Measurements from ENCODE around the gene BANF1.

The BANF1 gene

DNA sequence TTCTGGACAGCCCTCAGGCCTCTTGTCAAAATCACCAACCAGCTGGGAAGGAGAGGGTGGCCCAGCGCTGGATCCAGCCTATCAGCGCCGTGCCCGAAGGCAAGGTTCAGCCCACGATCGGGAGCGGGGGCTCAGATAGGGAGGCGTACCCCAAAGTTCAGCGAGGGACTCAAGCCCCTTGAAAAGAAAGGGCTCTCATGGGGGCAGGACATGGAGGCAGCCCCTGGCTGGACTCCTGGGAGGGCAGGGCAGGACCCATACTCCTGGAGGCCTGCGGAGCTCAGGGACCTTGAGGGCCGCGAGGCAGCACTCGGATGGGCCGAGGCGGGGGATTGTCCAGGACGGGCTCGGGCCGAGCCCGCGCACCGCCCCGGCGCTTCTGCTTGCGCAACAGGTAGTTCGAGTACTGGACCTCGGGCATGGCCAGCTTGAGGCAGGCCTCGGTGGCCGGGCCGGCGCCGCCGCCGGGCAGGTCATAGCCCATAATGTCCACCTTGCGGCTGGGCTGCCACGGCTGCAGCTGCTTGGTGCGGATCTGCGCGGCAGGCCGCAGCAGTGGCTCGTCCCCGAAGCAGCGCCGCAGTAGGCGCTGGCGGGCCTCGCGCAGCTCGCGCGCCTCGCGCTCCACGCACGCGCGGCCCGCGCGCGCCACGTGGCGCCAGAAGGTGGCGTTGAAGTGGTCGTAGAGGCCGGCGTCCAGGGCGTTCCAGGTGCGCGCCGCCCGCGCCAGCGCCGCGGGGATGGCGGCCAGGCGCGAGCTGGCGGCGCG lies 40.1 kb downstream of the BANF1 start:
- no peak for DNase-seq

DNA sequence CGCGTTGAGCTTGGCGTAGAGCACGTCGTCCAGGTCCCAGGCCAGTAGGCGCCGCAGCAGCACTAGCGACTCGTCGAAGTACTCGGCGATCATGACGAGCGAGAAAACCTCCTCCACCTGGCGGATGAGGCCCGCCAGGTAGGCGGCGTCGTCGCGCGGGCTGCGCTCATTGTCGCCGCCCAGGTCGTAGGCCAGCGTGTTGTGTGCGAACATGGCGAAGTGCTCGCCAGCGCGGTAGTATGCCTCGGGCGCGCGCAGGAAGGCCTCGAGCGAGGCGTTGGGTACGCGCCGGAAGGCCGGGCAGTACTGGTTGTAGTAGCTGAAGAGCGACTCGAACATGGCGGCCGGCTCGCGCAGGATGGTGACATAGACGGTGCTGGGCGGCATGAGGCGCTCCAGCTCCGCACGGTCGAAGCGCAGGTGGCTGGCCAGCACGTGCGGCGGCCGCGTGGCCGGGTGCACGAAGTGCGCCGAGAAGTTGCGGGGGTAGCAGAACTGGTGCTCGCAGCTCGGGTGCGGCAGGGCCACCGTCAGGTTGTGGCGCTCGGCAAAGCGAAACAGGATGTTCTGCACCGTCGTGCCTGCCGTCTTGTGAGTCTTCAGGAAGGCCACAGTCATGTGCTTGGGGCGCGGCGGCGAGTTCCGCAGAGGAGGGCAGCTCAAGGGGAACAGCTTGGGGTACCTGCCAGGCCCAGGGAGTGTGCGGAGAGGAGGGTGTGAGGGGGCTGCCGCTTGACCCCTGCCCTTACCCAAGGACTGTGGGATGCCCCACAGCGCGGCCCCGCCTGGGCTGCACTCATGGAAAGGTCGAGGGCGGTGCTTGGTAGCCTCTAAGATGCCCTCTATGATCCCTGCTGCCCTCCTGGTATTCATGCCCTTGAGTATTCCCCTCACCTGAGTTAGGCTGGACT lies 40.9 kb downstream of the BANF1 start:
- no peak for DNase-seq

DNA sequence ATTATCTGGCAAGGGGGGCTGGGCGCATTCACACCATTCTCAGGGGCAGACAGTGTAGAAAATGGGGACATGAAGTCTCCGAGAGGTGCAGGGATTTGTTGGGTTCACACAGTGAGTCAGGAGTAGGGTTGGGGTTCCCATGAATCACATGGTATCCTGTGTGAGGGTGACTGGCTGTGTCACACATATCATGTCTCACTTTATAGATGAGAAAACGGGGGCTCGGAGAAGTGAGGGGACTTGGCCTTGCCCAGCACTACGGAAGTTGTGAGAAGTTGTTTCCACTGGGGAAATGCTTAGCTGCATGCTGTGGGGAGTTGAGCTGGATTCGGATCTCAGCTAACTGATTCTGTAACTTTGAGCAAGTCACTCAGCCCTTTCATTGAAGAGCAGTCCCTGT lies 42.5 kb downstream of the BANF1 start:
- no peak for DNase-seq

DNA sequence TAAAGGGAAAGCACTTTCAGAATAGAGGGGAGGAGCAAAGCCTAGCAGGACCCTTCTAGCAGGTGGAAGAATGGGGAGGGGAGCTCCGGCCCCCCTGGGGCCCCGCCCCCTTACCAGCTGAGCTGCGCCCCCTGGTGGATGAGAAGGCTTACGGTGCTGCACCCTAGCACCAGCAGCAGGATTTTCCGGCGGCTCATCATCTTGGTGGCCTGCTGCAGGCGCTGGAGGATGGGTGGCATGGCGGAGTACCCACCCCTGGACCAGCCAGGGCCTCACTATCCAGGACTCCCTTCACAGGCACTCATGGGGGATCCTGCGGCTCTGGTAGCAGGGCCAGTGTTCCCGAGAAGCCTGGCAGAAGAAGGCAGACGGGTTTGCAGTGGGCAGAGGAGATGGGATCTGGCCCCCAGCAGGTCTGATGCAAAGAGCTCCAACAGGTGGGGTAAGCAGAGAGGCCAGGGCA lies 42.9 kb downstream of the BANF1 start:
- peak; percentile 87 for DNase-seq

DNA sequence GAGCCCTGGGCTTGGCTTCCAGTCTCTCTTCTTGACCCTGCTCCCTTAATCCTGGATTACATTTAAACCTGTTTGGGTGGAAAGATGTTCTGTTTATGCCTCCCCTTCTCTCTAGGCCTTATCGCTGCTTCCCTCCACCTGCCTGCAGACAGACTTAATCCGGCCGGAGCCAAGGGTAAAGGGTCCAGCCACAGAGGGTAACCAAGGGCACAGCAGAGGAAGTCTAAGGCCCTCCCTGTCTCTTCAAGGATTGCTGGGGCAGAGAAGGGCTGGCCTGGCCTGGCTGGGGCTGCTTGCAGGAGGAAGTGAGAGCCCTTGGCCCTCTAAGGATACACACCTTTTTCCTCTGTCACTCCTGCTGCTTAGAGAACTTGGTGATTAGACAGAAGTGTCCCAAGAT lies 44.6 kb downstream of the BANF1 start:
- no peak for DNase-seq

DNA sequence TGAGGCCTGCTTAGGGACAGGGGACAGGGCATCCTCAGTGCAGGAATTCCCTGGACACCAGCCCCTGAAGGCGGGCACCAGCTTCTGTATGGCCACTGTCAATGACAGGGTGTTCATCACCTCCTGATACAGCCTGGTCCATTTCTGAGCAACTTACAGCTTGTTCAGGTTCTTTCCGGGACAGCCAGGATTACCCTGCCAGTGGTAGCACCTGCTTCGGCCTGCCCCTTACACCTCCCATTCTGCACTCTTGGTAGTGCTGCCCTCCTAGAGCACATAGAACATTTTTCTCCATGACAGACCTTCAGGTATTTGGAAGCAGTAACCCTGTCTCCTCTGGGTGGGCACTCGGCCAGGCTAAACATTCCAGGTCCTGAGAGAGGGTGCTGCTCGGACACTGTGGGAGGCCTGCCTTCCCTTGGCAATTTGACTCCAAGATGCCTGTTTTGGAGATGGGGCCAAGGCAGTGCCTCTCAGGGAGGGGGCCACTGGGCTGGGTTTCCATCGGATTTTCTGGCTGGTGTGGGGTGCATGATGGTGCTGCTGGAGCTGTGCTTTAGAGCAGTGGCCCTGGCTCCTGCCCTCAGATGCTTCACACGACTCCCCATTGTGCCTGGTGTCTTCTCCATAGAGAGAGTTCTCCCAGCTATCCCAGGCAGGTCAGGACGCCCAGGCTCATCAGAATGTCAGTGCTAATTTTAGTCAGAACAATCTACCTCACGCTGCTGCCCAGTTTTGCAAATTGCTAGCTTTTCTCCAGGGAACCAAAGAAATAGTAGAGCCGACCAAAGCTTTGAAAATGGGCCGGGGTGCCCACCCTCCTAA lies 45.5 kb downstream of the BANF1 start:
- DNase-seq, result no peak

DNA sequence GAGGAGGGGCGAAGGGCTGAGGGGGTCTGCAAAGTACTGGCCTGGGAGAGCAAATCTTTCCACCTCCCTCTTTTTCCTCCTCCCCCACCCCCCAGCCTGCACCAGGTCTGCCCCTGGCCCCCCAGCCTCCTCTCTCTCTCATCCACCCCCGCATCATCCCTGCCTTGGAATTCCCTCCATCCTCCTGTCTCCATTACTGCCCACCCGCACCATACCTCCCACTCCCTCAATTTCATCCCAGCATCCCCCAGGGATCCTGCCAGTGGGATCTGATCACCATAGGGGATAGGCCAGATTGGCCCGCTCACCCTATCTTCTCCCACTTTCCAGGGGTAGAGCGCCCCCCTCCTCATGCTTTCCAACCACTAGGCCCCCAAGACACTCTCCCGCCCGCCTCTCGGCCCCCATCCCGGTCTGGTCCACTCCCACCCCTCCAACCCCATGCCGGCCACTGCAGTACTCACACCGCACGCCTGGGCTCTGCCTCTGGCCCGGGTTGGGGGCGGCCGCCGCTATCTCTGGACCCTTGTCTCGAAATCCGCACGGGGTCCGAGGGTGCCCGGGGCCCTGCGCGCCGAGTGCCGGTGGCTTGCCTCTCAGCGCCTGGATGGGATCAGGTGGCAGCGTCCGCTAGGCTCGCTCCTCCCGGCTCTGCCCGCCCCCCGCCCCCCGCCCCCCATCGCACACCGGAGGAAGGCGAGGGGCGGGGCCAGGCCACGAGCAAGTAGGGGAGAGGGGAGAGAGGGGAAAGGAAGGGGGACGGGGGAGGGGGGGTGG lies 46.4 kb downstream of the BANF1 start, which contains the start of gene GAL3ST3:
GAL3ST3 (minus strand) TSS at position 615 of the 777 bp plus-strand sequence. CDS start 3,746 bp downstream, outside the sequence.
- no peak for DNase-seq

DNA sequence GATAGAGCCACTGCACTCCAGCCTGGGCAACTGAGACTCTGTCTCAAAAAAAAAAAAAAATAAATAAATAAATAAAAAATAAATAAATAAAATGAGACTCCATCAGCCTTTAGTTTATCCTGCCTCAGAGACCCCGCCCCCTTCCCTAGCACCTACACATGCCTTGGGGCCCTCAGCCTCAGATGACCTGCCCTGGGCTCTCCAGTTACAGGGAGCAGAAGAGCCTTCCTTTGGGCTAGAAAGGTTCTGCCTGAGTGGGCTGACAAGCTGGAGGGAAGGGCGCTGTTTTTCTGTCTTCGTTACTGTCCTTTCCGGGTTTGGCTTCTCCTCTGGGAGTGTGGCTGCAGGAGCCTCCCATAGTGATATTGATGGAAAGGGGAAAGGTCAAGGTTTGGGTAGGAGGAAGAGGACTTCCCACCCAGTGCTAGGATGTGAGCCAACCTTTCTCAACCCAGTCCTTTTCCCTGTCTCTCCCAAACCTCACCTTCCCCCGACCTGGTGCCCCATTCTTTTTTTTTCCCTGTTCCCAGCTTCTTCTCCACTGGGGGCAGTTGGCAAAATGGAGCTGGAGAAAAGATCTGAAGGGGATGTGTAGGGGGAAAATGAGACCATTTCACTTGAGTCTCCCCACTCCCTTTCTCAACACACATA lies 48.4 kb downstream of the BANF1 start:
- no peak for DNase-seq

DNA sequence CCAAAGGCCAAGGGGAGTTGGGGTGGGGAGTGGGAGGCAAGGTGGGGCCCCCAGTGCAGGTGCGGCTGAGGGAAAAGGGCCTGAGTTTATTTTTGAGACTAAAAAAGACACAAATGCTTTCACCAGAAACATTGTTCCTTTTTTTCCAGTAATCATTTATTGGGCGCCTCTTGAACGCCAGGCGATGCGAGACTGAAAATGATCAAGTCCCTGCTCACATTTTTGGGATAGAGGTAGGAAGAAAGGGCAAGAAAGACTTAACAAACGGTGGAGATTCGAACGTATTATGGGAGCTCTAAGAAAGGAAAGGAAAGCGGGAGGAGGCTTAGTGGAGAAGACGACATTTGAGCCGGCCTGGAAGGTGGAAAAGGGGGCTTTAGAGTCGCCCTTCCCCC lies 49.1 kb downstream of the BANF1 start:
- DNase-seq, result no peak

DNA sequence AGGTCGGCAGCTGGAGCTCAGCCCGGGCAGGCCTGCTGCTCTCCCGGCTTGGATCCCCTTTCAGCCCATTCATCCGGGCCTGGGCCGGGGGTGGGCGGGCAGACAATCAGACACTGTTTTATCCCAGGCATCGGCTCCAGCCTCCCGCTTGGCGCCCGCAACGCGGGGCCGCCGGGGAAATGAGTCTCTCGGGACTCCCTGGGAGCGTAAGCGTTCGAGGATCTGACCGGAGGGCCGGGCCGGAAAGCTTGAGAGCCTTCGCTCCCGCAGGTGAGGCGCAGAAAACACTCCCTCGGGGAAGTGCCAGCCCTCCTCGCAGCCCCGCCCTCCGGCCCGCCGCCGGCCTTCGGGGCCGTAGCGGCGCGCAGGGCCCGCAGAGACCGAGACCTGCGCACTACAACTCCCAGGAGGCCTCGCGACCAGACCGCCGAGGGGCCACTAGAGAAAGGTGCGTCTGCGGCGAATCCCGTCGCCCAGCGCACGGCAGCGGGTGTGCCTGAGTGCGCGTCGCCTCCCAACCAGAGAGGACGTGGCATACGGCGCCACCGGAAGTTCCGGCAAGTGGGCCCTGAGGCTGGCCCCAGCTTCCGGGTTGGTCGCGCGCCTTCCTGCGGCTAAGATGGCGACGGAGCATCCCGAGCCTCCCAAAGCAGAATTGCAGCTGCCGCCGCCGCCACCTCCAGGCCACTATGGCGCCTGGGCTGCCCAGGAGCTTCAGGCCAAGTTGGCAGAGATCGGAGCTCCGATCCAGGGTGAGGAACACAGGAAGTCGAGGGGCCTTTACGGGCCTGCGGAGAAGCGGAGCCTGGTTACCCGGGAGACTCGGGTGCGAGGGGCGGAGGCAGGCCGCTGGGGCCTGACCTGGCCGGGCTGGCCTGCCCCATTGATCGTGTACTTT lies 49.7 kb downstream of the BANF1 start, which contains the start of gene SF3B2:
SF3B2 (plus strand) TSS at position 599 of the 898 bp plus-strand sequence; CDS start at position 620, 21 bp downstream.
- DNase-seq, result peak; percentile 99

DNA sequence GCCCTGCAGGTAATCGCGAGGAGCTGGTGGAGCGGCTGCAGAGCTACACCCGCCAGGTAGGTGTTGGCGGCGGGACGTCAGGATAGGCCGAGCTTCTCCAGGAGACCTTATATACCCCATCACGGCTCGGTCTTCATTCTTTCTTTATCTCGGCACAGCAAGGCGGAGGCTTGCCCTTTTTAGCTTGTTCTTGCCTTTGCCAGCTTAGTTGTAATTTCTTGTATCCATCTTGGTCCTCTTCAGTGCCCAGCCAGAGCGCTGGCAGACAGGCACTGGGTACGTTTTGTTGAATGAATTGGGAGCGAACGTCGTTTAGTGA lies 50.3 kb downstream of the BANF1 start:
- no peak for DNase-seq
